Measurements from ENCODE around the gene KRT80.

KRT80 gene

DNA sequence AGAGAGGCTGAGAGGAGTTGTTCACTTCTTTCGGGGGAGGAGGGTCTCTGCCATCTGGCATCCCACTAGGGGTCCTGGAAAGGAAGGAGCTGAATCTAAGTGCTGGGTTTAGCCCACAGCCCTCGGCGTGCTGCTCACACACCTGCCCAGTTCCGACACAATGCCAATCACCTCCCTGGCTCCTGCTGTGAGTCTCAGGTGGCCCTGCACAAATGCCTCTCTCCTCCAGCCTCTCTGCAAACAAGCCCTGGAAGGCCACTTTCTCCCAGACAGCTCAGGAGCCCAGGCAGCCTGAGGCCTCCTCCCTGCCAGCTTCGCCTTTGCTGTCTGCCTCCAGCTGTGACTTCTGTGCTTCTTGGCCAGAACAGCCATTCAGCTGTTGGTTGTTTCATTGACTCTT is 61.1 kb downstream of the KRT80 start:
- no peak for DNase-seq (ENCODE audit: low spot score)

- no peak for DNase-seq (ENCODE audit: low spot score)
Measured at GRCh38 chr12:52127683-52128450, 63.9 kb downstream of the KRT80 start.

DNA sequence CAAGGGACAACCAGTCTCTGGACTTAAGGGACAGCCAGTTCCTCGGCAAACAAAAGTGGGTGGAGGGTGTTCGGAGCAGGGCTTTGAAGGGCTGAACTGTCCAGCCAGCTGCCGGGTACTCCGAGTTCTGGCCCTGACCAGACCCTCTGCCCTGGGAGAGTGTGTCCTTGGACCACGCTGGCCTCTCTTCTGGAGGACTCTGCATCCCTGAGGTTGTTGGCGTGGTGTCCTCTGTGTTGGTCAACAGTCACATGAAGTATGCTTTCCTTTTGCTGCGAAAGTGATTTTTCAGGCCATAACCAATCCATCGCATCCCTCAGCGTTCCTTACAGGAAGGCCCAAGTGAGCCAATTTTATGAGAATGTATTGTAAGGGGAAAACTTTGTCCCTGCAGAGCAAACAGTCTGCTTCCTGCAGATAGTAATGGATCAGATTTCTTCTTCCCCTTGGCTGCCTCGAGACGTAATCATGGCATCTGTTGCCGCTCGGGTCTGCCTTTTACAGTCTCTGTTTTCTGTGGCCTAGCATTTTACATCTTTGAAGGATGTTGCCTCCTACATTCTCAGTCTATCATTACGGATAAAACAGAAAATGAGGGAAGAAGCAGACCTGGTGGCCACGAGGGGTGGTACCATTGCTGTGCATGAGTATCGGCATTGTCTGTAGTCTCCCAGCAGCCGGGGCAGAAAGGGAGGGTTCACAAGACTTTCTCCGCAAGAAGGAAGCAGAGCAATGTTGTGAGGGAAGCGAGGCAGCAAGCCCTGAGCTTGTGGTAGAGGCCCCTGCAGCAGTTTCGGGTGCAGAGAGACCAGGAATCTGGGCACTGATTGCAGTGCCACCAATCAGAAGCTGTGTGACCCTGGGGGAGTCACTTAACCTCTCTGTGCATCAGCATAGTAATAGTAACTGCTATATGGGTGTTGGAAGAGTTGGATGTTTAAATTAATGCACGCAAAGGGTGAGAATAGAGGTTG is 64.9 kb downstream of the KRT80 start:
- DNase-seq (ENCODE audit: low spot score): no peak

DNA sequence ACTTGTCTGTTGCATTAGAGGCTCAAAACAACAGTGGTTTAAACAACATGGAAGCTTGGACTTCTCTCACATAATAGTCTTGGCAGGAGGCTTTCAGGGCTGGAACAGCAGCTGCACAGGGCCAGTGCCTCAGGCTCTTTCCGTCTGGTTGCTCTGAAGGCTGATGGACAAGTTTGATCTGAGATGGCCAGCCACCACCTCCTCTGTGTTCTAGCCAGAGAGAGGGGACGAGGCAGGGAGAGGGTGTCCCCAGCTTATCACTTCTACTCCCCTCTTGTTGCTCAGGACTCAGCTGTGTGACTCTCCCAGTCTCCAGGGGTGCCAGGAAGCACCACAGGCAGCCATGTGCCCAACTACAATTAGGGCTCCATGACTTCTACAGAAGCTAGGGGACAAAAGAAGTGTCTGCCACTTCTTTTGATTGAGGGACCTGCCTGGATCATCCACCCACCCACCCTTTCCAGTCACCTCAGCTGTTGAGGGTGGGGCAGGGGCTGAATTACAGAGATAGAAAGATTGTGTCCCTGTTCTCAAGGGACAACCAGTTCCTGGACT is 65.7 kb downstream of the KRT80 start:
- no peak for DNase-seq (ENCODE audit: low spot score)

DNA sequence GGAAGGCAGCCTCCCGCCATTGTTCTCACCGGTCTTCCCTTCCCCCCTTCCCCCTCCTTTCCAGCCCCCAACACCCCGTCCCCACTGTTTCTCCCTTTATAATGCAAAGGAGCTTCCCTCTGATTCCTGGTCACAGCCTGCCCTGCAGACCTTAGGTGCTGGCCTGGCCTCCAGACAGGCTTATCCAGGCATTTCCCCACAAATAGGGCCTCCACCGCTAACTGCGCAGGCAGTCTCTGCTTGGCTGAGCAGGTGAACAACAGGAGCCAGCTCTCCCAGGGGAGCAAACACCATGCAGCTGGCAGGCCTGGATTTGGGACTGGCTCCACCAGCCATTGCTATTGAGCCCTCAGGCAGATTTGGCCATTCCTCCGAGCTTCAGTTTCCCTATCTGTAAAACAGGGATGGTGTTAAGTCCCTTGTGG is 66.3 kb downstream of the KRT80 start:
- no peak for DNase-seq (ENCODE audit: low spot score)

- peak; percentile 30 for DNase-seq (ENCODE audit: low spot score)
Measured at GRCh38 chr12:52123487-52124186, 68.2 kb downstream of the KRT80 start.

- no peak for DNase-seq (ENCODE audit: low spot score)
Measured at GRCh38 chr12:52122904-52123303, 68.9 kb downstream of the KRT80 start.

DNA sequence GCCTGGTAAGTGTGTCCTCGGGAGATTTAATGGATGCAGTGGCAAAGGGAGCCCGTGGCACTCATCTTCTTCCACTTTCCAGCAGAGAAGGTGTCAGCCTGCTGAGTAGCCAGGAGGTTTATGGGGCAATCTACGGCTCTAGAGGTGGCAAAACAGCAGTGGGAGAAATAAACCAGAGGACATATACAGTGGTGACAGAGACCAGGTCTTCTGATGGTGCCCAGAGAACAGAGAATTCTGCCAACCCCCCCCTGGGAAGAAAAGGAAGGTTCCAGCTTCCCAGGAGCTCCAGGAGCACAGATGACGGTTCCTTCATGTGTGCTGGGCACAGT is 69.3 kb downstream of the KRT80 start:
- no peak for DNase-seq (ENCODE audit: low spot score)

DNA sequence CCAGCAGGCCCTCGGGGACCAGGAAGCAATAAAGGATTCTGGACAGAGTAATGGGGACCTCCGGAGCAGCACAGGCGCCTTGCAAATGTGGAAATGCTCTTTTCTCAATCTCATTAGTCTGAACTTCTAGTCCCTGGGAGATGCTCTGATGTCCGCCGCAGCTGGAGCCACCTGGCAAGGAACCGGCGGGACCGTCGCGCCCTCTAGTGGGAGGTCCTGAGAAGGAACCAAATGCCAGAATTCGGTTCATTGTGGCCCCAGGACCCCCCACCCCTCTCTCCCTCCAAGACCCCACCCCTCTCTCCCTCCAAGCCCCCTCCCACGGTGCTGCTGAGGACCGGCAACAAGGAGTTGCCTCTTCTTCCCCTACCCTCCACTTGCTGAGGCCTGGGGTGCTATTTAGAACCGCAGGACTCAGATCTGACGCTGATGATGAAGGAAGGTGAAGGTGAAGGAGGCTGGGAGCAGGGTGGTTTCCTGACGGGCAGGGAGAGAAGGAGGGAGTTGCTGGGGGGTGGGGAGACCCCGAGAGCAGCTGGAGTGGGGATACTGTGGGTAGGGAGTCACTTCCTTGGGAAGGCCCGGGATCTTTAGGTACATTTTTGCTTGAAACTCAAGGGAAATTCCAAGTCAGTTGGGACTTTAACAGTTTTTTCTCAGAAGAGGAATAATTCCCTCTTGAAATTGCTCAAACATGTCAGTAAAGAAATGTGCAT is 69.8 kb downstream of the KRT80 start:
- peak; percentile 56 for DNase-seq (ENCODE audit: low spot score)

GRCh38 chr12:52120951-52121823 is 70.6 kb downstream of the KRT80 start:
- DNase-seq (ENCODE audit: low spot score): no peak

DNA sequence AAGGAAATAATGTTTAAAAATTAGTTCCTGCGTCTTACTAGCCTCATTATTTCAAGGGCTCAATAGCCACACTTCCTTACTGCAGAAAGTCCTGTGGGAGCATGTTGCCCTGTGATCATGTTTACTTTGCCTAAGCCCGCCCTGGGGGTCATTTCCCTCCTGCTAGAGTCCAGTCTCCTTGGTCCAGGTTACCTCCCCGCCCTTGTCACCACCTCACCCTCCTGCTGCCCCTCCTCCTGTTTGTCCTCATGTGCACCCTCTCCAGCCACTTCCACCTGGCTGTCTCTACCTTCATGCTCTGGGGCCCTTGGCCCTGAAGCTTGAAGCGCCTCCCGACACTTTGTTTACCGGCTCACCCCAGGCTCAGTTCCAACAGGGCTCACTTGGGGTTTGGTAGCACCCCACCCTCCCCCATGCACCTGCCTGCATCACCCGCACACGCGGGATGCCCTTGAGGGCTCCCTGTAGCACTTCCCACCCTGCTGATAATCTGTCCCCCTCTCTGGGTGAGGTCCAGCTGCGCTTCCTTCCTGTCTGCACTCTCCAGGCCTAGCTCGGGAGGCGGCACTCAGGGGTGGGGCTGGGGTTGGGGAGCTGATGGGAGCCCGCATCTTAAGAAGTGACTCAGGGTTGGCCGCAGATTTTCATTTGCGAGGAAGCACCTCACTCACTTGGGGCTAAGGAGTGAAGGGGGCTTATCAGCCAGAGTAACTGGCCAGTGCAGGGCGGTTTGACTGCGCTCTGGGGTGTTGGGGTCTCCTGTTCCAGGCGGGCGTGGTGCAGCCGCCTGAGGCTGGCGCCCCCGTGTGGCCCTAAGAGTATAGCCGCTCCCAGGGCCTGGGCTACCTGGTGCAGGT is 72.2 kb downstream of the KRT80 start:
- DNase-seq (ENCODE audit: low spot score): peak; percentile 59

Data from SW480 (cell line).